Mucosa of rectum (tissue), 2 donors: ENCODE measurements around the gene RBM4.
"Not testable (repeated sequence)": the region's sequence is repeated elsewhere in the genome, so short reads cannot be mapped to it uniquely, and the experiment has no call there.

Experiments
- H3K27ac ChIP-seq, 2 donors: one replicate each; pipeline ENCODE4 v1.7.0; 2013; ENCODE audit warnings: inconsistent platforms in 2 of 2, low read depth in 2 of 2, low read length in 2 of 2
- H3K27me3 ChIP-seq, 2 donors: one replicate each; pipeline ENCODE4 v1.7.0; 2013; ENCODE audit warnings: low read length in 2 of 2; ENCODE audit not compliant: control insufficient read depth in 2 of 2, insufficient read depth in 2 of 2
- H3K36me3 ChIP-seq, 2 donors: one replicate each; pipeline ENCODE4 v1.7.0; 2013; ENCODE audit warnings: low read length in 2 of 2; ENCODE audit not compliant: control insufficient read depth in 2 of 2, insufficient read depth in 2 of 2
- H3K4me1 ChIP-seq, 2 donors: one replicate each; pipeline ENCODE4 v1.7.0; 2013; ENCODE audit warnings: low read length in 2 of 2, mild to moderate bottlenecking in 1 of 2; ENCODE audit not compliant: control insufficient read depth in 2 of 2, insufficient read depth in 2 of 2
- H3K4me3 ChIP-seq, 2 donors: one replicate each; pipeline ENCODE4 v1.7.0; 2013; ENCODE audit warnings: low read length in 2 of 2
- H3K9ac ChIP-seq, 2 donors: one replicate each; pipeline ENCODE4 v1.7.0; 2013; ENCODE audit warnings: low read length in 2 of 2, low read depth in 1 of 2, mild to moderate bottlenecking in 1 of 2
- H3K9me3 ChIP-seq, 2 donors: one replicate each; pipeline ENCODE4 v1.7.0; 2013; ENCODE audit warnings: low read length in 2 of 2; ENCODE audit not compliant: control insufficient read depth in 2 of 2
- donor health status: healthy.
- donor health status: Normal muscosa, but diverticular disease.

Gene RBM4

DNA sequence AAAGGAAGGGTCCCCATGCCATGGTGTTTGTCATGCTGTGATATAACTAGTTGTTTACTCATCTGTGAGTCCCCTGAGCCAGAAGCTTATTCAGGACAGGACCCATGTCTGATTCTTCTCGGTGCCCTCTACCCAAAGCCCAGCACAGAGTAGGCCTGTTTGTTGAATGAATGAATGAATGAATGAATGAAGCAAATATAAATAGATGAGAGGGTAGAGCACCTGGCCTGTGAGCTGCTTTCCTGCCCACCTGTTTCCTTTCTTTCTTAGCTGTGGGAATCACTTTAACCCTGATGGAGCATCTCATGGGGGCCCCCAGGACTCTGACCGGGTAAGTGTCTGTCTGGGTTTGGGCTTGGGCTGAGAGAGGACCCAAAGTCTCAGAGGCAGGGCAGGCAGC, 38.3 kb upstream of the RBM4 start:
- Histone ChIP-seq H3K27me3 (no peaks in the 10 kb centered on the region), H3K27ac (no peak overlapping the region), H3K36me3 (peaks cover 33 to 38% of the 10 kb centered on the region in 2 donors), H3K4me1 (peaks cover 0 to 6% of the 10 kb centered on the region in 2 donors), H3K9ac (no peak overlapping the region), H3K9me3 (no peaks in the 10 kb centered on the region), H3K4me3 (no peak overlapping the region)

DNA sequence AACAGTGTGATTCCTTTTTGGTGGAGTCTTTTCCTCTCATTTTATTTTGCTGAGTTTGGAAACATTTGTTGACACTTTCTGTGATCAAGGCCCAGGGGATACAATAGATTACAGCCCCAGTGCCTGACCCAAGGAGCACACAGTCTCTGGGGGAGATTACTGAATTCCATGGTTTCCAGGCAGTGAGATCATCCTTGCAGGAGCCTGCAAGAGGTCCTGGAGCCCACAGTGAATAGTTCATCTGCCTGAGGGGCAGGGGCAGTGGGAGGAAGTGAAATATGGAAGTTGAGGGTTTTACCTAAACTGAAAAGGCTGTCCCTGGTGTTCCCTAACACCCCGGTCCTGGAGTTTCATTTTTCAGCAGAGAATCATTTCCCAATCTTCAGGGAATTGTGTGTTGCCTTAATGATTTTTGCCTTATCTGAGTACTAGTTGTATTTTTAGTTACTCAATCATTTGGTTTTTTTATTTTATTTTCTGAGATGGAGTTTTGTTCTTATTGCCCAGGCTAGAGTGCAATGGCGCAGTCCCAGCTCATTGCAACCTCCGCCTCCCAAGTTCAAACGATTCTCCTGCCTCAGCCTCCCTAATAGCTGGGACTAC, 37.8 kb upstream of the RBM4 start:
- Histone ChIP-seq H3K27ac (no peak overlapping the region), H3K9me3 (no peaks in the 10 kb centered on the region), H3K27me3 (no peaks in the 10 kb centered on the region), H3K4me3 (no peak overlapping the region), H3K36me3 (peaks cover 36 to 44% of the 10 kb centered on the region in 2 donors), H3K9ac (no peak overlapping the region), H3K4me1 (peaks cover 0 to 2% of the 10 kb centered on the region in 2 donors)

DNA sequence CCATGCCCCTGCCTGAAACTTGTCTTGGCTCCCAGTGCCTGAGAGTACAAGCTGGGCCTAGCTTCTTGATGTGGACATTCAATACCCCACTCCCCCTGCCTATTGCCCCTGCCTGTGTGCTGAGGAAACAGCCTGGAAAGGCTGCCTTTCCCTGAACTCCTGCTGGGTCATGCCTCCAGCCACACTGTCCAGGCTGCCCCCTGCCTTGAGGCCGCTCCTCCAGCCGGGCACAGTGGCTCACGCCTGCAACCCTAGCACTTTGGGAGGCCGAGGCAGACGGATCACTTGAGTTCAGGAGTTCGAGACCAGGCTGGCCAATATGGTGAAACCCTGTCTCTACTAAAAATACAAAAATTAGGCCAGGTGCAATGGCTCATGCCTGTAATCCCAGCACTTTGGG, 35.4 kb upstream of the RBM4 start:
- Histone ChIP-seq H3K36me3 (peaks cover 41 to 48% of the 10 kb centered on the region in 2 donors), H3K27ac (no peak overlapping the region), H3K9me3 (no peaks in the 10 kb centered on the region), H3K27me3 (no peaks in the 10 kb centered on the region), H3K4me1 (peaks cover 10% of the 10 kb centered on the region in 2 donors), H3K4me3 (no peak overlapping the region), H3K9ac (no peak overlapping the region)

DNA sequence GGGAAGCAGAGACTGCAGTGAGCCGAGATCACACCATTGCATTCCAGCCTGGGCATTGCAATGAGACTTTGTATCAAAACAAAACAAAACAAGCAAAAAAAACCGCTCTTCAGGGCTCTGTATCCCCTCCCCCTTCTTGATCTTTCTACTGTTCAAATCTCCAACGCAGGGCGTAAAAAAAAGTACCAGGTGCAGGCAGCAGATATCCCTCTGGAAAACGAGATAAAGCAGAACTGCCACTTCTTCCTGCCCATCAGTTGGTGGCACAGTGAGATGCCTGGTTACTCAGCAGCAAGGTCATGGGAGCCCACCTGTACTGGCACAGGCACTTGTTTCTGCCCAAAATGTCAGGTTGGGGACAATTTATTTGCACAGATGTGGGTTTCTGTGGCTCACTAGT, 34.3 kb upstream of the RBM4 start:
- Histone ChIP-seq H3K27ac (no peak overlapping the region), H3K4me1 (peaks cover 10 to 13% of the 10 kb centered on the region in 2 donors), H3K36me3 (peaks cover 37 to 46% of the 10 kb centered on the region in 2 donors), H3K9me3 (no peaks in the 10 kb centered on the region), H3K9ac (no peak overlapping the region), H3K27me3 (no peaks in the 10 kb centered on the region), H3K4me3 (no peak overlapping the region)

DNA sequence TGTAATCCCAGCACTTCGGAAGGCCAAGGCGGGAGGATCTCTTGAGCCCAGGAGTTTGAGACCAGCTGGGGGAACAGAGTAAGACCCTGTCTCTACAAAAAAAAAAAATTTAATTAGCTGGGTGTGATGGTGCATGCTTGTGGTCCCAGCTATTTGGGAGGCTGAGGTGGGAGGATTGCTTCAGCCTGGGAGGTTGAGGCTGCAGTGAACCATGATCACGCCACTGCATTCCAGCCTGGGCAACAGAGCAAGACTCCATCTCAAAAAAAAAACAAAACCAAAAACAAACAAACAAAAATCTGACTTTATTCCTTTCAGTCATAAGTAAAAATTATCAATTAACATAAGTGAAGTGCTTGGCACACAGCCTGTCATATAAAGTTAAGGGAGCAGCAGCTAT, 31.9 kb upstream of the RBM4 start:
- not testable (repeated sequence) for H3K4me3 ChIP-seq, H3K9ac ChIP-seq, H3K27me3 ChIP-seq, H3K9me3 ChIP-seq
- Histone ChIP-seq H3K4me1 (peaks cover 10 to 13% of the 10 kb centered on the region in 2 donors), H3K27ac (peak overlapping the region; percentile 67 to 75), H3K36me3 (peaks cover 24 to 30% of the 10 kb centered on the region in 2 donors)

GRCh38 chr11:66607126-66607834, 31.2 kb upstream of the RBM4 start:
- Histone ChIP-seq H3K9me3 (no peaks in the 10 kb centered on the region), H3K4me1 (peaks cover 10 to 13% of the 10 kb centered on the region in 2 donors), H3K27me3 (no peaks in the 10 kb centered on the region), H3K36me3 (peaks cover 24 to 28% of the 10 kb centered on the region in 2 donors), H3K27ac (peak overlapping the region; percentile 67 to 75), H3K9ac (peak overlapping the region; percentile 24 to 37), H3K4me3 (no peak overlapping the region)

- H3K4me3 ChIP-seq, result no peak overlapping the region
- peaks cover 10 to 13% of the 10 kb centered on the region in 2 donors for H3K4me1 ChIP-seq
- peaks cover 11 to 12% of the 10 kb centered on the region in 2 donors for H3K36me3 ChIP-seq
- no peaks in the 10 kb centered on the region for H3K9me3 ChIP-seq
- no peak overlapping the region for H3K9ac ChIP-seq
- no peaks in the 10 kb centered on the region for H3K27me3 ChIP-seq
- H3K27ac ChIP-seq, result no peak overlapping the region
Measured at GRCh38 chr11:66609721-66610617, 28.5 kb upstream of the RBM4 start.

GRCh38 chr11:66612458-66612857, 26.0 kb upstream of the RBM4 start:
- Histone ChIP-seq H3K9me3 (no peaks in the 10 kb centered on the region), H3K4me1 (peaks cover 3 to 6% of the 10 kb centered on the region in 2 donors), H3K27ac (no peak overlapping the region), H3K9ac (no peak overlapping the region), H3K27me3 (no peaks in the 10 kb centered on the region), H3K36me3 (no peaks in the 10 kb centered on the region), H3K4me3 (no peak overlapping the region)

DNA sequence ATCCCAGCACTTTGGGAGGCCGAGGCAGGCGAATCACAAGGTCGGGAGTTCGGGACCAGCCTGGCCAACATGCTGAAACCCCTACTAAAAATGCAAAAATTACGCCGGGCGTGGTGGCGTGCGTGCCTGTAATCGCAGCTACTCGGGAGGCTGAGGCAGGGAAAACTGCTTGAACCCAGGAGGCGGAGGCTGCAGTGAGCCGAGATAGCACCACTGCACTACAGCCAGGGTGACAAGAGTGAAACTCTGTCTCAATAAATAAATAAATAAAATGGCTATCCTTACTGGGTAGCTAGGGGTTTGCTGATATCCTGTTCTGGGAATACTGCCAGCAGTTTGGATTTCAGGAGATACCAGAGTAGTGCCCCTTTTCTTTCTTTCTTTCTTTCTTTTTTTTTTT, 24.4 kb upstream of the RBM4 start:
- H3K4me3 ChIP-seq, result no peak overlapping the region
- H3K9ac ChIP-seq, result no peak overlapping the region
- peaks cover 13 to 15% of the 10 kb centered on the region in 2 donors for H3K4me1 ChIP-seq
- no peaks in the 10 kb centered on the region for H3K36me3 ChIP-seq
- no peaks in the 10 kb centered on the region for H3K9me3 ChIP-seq
- no peaks in the 10 kb centered on the region for H3K27me3 ChIP-seq
- H3K27ac ChIP-seq, result no peak overlapping the region
